Upper lobe of right lung (tissue), 1 donor: ENCODE measurements around the gene SP9. TPM values are rescaled to one million over a fixed set of nuclear protein-coding genes. Genes with fewer than 3 reads are reported as not detected.

Source experiments
- ATAC-seq: fragments of 200-7000 bp; cut with Tn5 transposase; one replicate; pipeline ENCODE4 v1.9.1; 2020; ENCODE audit warnings: mild to moderate bottlenecking, moderate library complexity
- DNase-seq: peaks from one replicate; pipeline ENCODE4 v3.0.0-alpha.2; 2020
- H3K27ac ChIP-seq: fragments of 200-600 bp; one replicate; pipeline ENCODE4 v1.8.0; 2022
- H3K27me3 ChIP-seq: fragments of 200-600 bp; one replicate; pipeline ENCODE4 v1.8.0; 2022; ENCODE audit warnings: mild to moderate bottlenecking
- H3K36me3 ChIP-seq: fragments of 200-600 bp; one replicate; pipeline ENCODE4 v1.8.0; 2022
- H3K4me1 ChIP-seq: fragments of 200-600 bp; one replicate; pipeline ENCODE4 v1.8.0; 2022
- H3K4me3 ChIP-seq: fragments of 200-600 bp; one replicate; pipeline ENCODE4 v1.8.0; 2022; ENCODE audit warnings: mild to moderate bottlenecking
- H3K9me3 ChIP-seq: fragments of 200-600 bp; one replicate; pipeline ENCODE4 v1.8.0; 2022
- intact Hi-C: fragments of 100-400 bp; cut with DNase I; formaldehyde crosslinking; loops from one replicate; pipeline ENCODE4 v1.11.0; 2022
- total RNA-seq: library from RNA; stranded (reverse); fragmentation: NEBNext Ultra II Directional; extraction: Animal tissue kit (Norgen Biotek cat#: 25700); gene quantifications from one replicate; pipeline ENCODE4 v1.2.1, GENCODE V29; 2021
- TF ChIP-seq, protein P1 (sequence below): fragments of 200-600 bp; IDR thresholded peaks from one replicate; pipeline ENCODE4 v1.8.0; 2022; ENCODE audit warnings: antibody characterized with exemption
- donor health status: DM: no; HTN: yes; CAD: no; lungs with severe emphysema.

SP9 gene
- total RNA-seq, 1 donor from 2014 or later: not detected

DNA sequence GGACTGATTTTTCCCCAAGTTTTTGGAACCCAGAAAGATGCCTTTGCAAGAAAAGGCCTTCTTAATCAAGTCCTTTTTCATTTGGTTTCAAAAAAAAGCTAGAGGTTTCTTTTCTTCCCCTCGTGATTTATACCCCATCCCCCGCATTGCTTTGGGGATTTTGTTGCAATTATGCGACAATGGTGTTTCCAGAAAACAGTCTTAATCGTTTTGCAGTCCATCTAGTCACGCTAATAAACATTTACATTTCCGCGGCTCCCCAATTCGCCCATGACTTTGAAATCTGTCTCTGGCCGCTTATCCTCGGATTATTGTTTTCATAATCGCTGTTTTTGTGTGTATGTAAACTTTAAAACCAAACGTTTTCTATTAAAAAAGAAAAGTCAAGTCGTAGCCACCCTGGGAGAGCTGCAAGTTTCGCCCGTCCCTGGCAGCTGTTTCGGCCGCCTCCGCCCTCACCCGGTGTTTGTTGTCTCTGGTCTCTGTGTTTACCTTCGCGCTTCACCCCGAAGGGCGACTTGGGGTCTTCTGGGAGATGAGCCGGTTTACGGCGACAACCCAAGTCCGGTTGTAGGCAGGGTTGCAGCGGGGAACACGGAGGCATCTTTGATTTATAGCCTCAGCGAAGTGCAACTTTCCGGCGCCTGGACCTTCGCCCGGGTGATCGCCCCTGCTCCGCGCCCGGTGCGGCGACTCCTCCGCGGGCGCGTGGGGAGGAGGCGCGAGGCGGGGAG lies 667 bp downstream of the SP9 start:
- no peak overlapping the region for H3K4me3 ChIP-seq
- TF ChIP-seq, protein P1, sequence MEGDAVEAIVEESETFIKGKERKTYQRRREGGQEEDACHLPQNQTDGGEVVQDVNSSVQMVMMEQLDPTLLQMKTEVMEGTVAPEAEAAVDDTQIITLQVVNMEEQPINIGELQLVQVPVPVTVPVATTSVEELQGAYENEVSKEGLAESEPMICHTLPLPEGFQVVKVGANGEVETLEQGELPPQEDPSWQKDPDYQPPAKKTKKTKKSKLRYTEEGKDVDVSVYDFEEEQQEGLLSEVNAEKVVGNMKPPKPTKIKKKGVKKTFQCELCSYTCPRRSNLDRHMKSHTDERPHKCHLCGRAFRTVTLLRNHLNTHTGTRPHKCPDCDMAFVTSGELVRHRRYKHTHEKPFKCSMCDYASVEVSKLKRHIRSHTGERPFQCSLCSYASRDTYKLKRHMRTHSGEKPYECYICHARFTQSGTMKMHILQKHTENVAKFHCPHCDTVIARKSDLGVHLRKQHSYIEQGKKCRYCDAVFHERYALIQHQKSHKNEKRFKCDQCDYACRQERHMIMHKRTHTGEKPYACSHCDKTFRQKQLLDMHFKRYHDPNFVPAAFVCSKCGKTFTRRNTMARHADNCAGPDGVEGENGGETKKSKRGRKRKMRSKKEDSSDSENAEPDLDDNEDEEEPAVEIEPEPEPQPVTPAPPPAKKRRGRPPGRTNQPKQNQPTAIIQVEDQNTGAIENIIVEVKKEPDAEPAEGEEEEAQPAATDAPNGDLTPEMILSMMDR: no peak
- intact Hi-C loops: no loop called here
- H3K27me3 ChIP-seq: peaks cover 100% of the 10 kb centered on the region
- no peaks in the 10 kb centered on the region for H3K36me3 ChIP-seq
- no peaks in the 10 kb centered on the region for H3K9me3 ChIP-seq
- H3K27ac ChIP-seq: no peak overlapping the region
- no peak for ATAC-seq
- DNase-seq: no peak
- peaks cover 30% of the 10 kb centered on the region for H3K4me1 ChIP-seq

DNA sequence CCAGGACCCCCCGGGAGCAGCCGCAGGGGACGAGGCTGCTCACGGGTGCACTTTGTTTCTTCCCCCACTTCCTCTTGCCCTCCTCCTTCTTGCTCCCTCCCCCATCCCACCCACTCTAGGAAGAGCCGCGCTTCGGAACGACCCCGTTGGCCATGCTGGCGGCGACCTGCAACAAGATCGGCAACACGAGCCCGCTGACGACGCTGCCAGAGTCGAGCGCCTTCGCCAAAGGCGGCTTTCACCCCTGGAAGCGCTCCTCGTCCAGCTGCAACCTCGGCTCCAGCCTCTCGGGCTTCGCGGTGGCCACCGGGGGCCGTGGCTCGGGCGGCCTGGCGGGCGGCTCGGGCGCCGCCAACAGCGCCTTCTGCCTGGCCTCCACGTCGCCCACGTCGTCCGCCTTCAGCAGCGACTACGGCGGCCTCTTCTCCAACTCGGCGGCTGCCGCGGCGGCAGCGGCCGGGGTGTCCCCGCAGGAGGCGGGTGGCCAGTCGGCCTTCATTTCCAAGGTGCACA lies 1.3 kb downstream of the SP9 start:
- Histone ChIP-seq H3K4me1 (peaks cover 36% of the 10 kb centered on the region), H3K9me3 (no peaks in the 10 kb centered on the region), H3K4me3 (peak overlapping the region; percentile 19), H3K27me3 (peaks cover 100% of the 10 kb centered on the region), H3K27ac (no peak overlapping the region), H3K36me3 (no peaks in the 10 kb centered on the region)
- ATAC-seq (peak; percentile 18), DNase-seq (no peak)
- intact Hi-C loops: no loop called here
- TF ChIP-seq, protein P1: no peak

DNA sequence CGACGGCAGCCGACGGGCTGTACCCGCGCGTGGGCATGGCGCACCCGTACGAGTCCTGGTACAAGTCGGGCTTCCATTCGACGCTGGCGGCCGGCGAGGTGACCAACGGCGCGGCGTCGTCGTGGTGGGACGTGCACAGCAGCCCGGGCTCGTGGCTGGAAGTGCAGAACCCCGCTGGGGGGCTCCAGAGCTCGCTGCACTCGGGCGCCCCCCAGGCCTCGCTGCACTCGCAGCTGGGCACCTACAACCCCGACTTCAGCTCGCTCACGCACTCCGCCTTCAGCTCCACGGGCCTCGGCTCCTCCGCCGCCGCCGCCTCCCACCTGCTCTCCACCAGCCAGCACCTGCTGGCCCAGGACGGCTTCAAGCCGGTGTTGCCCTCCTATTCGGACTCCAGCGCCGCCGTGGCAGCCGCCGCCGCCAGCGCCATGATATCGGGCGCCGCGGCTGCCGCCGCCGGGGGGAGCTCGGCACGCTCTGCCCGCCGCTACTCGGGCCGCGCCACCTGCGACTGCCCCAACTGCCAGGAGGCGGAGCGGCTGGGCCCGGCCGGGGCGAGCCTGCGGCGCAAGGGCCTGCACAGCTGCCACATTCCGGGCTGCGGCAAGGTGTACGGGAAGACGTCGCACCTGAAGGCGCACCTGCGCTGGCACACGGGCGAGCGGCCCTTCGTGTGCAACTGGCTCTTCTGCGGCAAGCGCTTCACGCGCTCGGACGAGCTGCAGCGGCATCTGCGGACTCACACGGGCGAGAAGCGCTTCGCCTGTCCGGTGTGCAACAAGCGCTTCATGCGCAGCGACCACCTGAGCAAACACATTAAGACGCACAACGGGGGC lies 2.0 kb downstream of the SP9 start:
- H3K4me3 ChIP-seq: peak overlapping the region; percentile 19
- no peaks in the 10 kb centered on the region for H3K9me3 ChIP-seq
- DNase-seq (peak; percentile 73), ATAC-seq (peak; percentile 58)
- TF ChIP-seq, protein P1: no peak
- peaks cover 40% of the 10 kb centered on the region for H3K4me1 ChIP-seq
- no peak overlapping the region for H3K27ac ChIP-seq
- intact Hi-C loops: no loop called here
- H3K27me3 ChIP-seq: peaks cover 98% of the 10 kb centered on the region
- H3K36me3 ChIP-seq: no peaks in the 10 kb centered on the region

DNA sequence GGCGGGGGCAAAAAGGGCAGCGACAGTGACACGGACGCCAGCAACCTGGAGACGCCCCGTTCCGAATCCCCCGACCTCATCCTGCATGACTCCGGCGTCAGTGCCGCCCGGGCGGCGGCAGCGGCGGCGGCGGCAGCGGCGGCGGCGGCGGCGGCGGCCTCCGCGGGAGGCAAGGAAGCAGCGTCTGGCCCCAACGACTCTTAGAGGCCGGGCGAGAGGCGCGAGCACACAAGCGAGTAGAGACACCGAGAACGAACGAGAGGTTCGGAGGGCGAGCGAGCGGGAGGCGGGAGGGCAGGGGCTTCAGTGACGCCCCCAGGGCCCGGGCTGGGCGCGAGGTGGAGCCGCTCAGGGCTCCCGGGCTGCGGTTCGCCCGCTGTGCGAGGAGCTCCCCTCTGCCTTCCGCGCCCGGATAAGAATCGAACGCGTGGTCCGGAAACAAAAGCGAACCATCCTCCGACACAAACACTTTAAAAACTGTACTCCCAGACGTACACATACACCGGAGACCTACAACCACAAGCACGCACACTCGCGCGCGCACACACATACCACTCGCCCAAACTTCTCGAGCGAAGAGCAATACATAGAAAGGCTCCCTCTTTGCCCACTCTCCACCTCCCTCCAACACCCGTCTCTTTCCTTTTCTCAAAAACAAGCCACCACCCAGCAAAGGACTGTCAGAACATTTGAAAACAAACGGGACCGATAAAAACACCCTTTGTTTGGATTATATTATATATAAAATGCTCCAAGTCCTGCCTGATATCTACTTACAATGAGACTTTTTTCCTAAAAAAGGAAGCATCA lies 2.8 kb downstream of the SP9 start:
- peaks cover 46% of the 10 kb centered on the region for H3K4me1 ChIP-seq

DNA sequence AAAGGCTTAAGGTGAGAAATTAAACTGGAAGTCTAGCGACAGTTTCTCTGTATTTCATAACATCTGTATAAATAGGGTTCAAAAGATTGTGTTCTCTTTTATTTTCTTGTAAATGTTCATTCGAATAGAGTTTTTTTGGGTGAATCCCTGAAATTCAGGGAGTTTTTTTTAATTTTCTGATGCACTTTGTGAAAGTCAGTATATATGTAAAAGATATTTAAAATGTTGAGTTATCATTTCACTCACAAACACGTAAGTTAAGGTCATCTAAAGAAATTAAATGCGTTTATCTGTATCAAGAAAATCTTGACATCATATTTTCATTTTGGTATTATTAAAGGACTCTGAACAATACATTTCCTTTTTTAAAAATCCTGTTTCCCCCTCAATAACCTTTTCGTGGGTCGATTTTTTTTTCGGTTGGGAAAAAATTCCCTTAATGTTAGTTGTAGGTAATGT lies 3.4 kb downstream of the SP9 start:
- Histone ChIP-seq H3K4me1 (peaks cover 45% of the 10 kb centered on the region), H3K27me3 (peaks cover 98% of the 10 kb centered on the region), H3K36me3 (no peaks in the 10 kb centered on the region), H3K4me3 (no peak overlapping the region), H3K9me3 (no peaks in the 10 kb centered on the region), H3K27ac (no peak overlapping the region)
- no peak for DNase-seq
- TF ChIP-seq, protein P1: no peak
- intact Hi-C loops: no loop called here
- no peak for ATAC-seq

More for the DNA sequence above, 2.8 kb downstream of the SP9 start:
- Histone ChIP-seq H3K27ac (no peak overlapping the region), H3K36me3 (no peaks in the 10 kb centered on the region), H3K27me3 (peaks cover 98% of the 10 kb centered on the region), H3K4me3 (peak overlapping the region; percentile 19), H3K9me3 (no peaks in the 10 kb centered on the region)
- TF ChIP-seq, protein P1: no peak
- DNase-seq (no peak), ATAC-seq (no peak)
- intact Hi-C loops: no loop called here
